SH-SY5Y (cell line): ENCODE results near the gene DPP10.

Experiments used
- GATA2 ChIP-seq: IDR thresholded peaks from 2 replicates; pipeline ENCODE4 v1.6.1; 2011; ENCODE audit warnings: mild to moderate bottlenecking, low read depth, low read length
- GATA3 ChIP-seq: IDR thresholded peaks from 2 replicates; pipeline ENCODE4 v1.6.1; 2011; ENCODE audit warnings: low read depth, mild to moderate bottlenecking, low read length, moderate library complexity

DNA sequence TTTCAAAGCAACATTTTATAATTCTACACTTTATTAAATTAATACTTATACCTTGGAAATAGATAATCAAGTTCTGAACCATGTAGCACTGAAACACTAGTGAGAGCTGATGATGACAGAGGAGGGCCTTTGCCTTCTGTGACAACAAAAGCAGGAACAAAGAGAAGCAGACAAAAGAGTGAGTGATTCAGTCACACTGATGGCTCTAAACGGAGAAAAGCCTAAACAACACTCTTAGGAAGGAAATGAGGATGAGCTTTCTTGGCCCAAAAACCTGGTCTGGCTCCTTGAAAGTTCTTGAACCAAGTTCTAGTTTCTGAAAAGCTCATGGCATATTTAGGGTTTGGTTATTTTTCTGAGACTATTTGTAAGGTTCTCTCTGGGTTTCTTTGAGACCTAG, 271.9 kb downstream of the DPP10 start:
- TF ChIP-seq GATA2, result no peak
- TF ChIP-seq GATA3, result no peak
